MCF 10A (cell line): ENCODE results near the gene RNU2-1. TPM values are rescaled to one million over a fixed set of nuclear protein-coding genes. Genes with fewer than 3 reads are reported as not detected.

Source experiments
- BruUV-seq: library from RNA; stranded (reverse); fragments of 400-500 nt; replicated peaks from 2 replicates; lab custom pipeline; 2021; lab: Mats Ljungman, UMichigan
- CTCF ChIA-PET: fragments of 300-600 bp; sonication (Branson Sonifier 250); formaldehyde crosslinking; extraction: SDS; loops from one replicate; lab custom pipeline; 2021; ENCODE audit warnings: antibody characterized with exemption, inconsistent platforms; lab: Yijun Ruan, JAX
- POLR2A ChIA-PET: fragments of 300-600, 350-650 bp; sonication (Branson Sonifier 250); formaldehyde crosslinking; extraction: SDS; loops from one replicate; lab custom pipeline; 2020; ENCODE audit warnings: antibody characterized with exemption, inconsistent platforms; lab: Yijun Ruan, JAX
- DNase-seq: peaks from one replicate; pipeline ENCODE4 v3.0.0-alpha.2; 2018; ENCODE audit not compliant: unreplicated experiment
- H3K27ac Mint-ChIP-seq: one replicate; pipeline ENCODE4 v1.8.0; 2022; ENCODE audit warnings: mild to moderate bottlenecking, low read depth, mixed read lengths; ENCODE audit not compliant: unreplicated experiment
- H3K27me3 Mint-ChIP-seq: one replicate; pipeline ENCODE4 v1.8.0; 2022; ENCODE audit warnings: mixed read lengths; ENCODE audit not compliant: insufficient read depth, unreplicated experiment
- H3K36me3 Mint-ChIP-seq: one replicate; pipeline ENCODE4 v1.8.0; 2022; ENCODE audit warnings: mild to moderate bottlenecking, moderate library complexity, mixed read lengths; ENCODE audit not compliant: insufficient read depth, unreplicated experiment
- H3K4me1 Mint-ChIP-seq: one replicate; pipeline ENCODE4 v1.8.0; 2022; ENCODE audit warnings: mixed read lengths; ENCODE audit not compliant: insufficient read depth, unreplicated experiment
- H3K4me3 Mint-ChIP-seq: one replicate; pipeline ENCODE4 v1.8.0; 2022; ENCODE audit warnings: mild to moderate bottlenecking, moderate library complexity, mixed read lengths; ENCODE audit not compliant: unreplicated experiment
- H3K9me3 Mint-ChIP-seq: one replicate; pipeline ENCODE4 v1.8.0; 2022; ENCODE audit warnings: mixed read lengths; ENCODE audit not compliant: unreplicated experiment
- intact Hi-C: fragments of 100-400 bp; cut with micrococcal nuclease; formaldehyde crosslinking; loops from 2 replicates; pipeline ENCODE4 v1.14.1; 2022
- total RNA-seq: library from RNA; stranded (reverse); gene quantifications from 2 replicates; pipeline ENCODE4 v1.2.3, GENCODE V29; 2022
- TF ChIP-seq, protein P1 (sequence below): fragments of 200-600 bp; IDR thresholded peaks from one replicate; pipeline ENCODE4 v1.8.0; 2022; ENCODE audit warnings: antibody characterized with exemption, mild to moderate bottlenecking; ENCODE audit not compliant: unreplicated experiment

RNU2-1 gene
- total RNA-seq, 1 experiment from 2014 or later, result 4,245 TPM

DNA sequence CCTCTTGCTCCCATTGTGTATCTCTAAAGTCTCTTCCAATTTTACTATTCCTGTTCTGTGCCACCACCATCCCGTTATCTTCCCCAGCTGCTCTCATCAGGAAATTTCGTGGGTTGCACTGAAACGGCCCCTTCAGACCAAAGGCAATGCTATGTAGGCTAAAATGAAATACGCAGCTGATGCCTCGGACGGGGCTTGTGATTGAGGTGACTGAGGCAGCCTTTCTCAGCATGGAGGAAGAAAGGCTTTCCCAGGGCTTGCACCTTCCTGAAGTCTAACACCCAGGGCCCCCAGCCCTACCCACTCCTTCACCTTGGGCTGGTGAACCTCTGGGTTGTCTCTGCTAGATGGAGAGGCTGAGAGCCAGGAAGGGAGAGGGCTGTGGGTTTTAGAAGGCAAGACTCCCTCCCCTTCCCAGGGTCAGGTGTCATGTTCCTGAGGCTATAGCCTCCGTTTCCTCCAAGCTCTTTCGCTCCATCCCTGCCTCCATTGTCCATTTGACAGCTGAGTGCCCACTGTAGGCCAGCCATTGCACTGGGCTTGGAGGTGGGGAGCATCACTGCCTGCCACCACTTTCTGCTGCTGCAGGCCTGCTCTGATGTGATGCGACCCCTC, 13.2 kb downstream of the RNU2-1 start:
- no peak overlapping the region for H3K4me3 Mint-ChIP-seq
- H3K9me3 Mint-ChIP-seq, result no peaks in the 10 kb centered on the region
- CTCF ChIA-PET, result no interaction called here
- H3K36me3 Mint-ChIP-seq, result peaks cover 24% of the 10 kb centered on the region
- no TSS peak for BruUV-seq
- intact Hi-C loops, result no loop called here
- no peak overlapping the region for H3K27ac Mint-ChIP-seq
- DNase-seq, result no peak
- H3K4me1 Mint-ChIP-seq, result no peaks in the 10 kb centered on the region
- no peaks in the 10 kb centered on the region for H3K27me3 Mint-ChIP-seq
- POLR2A ChIA-PET, result interaction anchor here (0.6 to 1.1 kb wide), 2 partner anchors 95 to 139 kb away, joined by 3 read pairs; no protein-coding TSS in a partner anchor
- TF ChIP-seq, protein P1, sequence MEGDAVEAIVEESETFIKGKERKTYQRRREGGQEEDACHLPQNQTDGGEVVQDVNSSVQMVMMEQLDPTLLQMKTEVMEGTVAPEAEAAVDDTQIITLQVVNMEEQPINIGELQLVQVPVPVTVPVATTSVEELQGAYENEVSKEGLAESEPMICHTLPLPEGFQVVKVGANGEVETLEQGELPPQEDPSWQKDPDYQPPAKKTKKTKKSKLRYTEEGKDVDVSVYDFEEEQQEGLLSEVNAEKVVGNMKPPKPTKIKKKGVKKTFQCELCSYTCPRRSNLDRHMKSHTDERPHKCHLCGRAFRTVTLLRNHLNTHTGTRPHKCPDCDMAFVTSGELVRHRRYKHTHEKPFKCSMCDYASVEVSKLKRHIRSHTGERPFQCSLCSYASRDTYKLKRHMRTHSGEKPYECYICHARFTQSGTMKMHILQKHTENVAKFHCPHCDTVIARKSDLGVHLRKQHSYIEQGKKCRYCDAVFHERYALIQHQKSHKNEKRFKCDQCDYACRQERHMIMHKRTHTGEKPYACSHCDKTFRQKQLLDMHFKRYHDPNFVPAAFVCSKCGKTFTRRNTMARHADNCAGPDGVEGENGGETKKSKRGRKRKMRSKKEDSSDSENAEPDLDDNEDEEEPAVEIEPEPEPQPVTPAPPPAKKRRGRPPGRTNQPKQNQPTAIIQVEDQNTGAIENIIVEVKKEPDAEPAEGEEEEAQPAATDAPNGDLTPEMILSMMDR, result no peak

- TF ChIP-seq, protein P1, result no peak
- no TSS peak for BruUV-seq
- H3K4me3 Mint-ChIP-seq, result no peak overlapping the region
- peaks cover 30% of the 10 kb centered on the region for H3K36me3 Mint-ChIP-seq
- intact Hi-C loops, result no loop called here
- ChIA-PET POLR2A (interaction anchor here (0.7 to 1.1 kb wide), 3 partner anchors 96 to 178 kb away, joined by 3 read pairs; no protein-coding TSS in a partner anchor), CTCF (interaction anchor here (0.6 kb wide), 2 partner anchors 249 to 298 kb away, joined by 3 to 4 read pairs; no protein-coding TSS in a partner anchor)
- no peak for DNase-seq
- no peaks in the 10 kb centered on the region for H3K4me1 Mint-ChIP-seq
- H3K27ac Mint-ChIP-seq, result no peak overlapping the region
- H3K9me3 Mint-ChIP-seq, result no peaks in the 10 kb centered on the region
- no peaks in the 10 kb centered on the region for H3K27me3 Mint-ChIP-seq
Measured at GRCh38 chr17:43219746-43220380, 13.9 kb downstream of the RNU2-1 start.

GRCh38 chr17:43219001-43219400, 14.8 kb downstream of the RNU2-1 start:
- POLR2A ChIA-PET, result interaction anchor here (1.1 kb wide), 1 partner anchor 97 kb away, joined by 3 read pairs; no protein-coding TSS in a partner anchor
- no TSS peak for BruUV-seq
- no peaks in the 10 kb centered on the region for H3K27me3 Mint-ChIP-seq

DNA sequence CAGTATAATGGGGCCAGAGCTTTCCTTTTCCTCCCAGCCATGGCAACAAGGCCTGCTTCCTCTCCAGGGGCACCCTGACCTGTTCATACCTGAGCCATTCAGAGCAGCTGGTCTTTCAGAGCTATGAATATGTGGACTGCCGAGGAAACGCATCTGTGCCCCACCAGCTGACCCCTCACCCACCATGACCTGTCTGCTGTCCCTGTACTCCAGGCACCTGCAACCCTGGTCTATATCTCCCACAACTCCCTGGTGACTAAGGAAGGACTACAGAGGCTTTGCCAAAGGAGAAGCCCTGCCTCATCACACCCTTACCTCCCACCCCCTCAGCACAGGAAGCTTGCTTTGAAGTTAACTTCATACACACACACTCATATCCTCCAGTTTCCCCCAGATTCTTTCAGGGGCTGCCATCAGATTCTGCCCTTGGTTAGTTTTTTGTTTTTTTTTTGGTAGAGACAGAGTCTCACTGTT, 16.1 kb downstream of the RNU2-1 start:
- TF ChIP-seq, protein P1, result no peak
- POLR2A ChIA-PET, result no interaction called here
- intact Hi-C loops, result no loop called here
- H3K9me3 Mint-ChIP-seq, result no peaks in the 10 kb centered on the region
- BruUV-seq, result no TSS peak
- CTCF ChIA-PET, result interaction anchor here (0.7 to 1.3 kb wide), 2 partner anchors 92 to 250 kb away, joined by 3 to 8 read pairs; no protein-coding TSS in a partner anchor
- H3K27ac Mint-ChIP-seq, result no peak overlapping the region
- DNase-seq, result no peak
- peaks cover 41% of the 10 kb centered on the region for H3K36me3 Mint-ChIP-seq
- H3K4me1 Mint-ChIP-seq, result no peaks in the 10 kb centered on the region
- H3K4me3 Mint-ChIP-seq, result no peak overlapping the region
- H3K27me3 Mint-ChIP-seq, result no peaks in the 10 kb centered on the region

More at GRCh38 chr17:43219001-43219400, 14.8 kb downstream of the RNU2-1 start:
- TF ChIP-seq, protein P1, result no peak
- peaks cover 35% of the 10 kb centered on the region for H3K36me3 Mint-ChIP-seq
- intact Hi-C loops, result no loop called here
- H3K4me3 Mint-ChIP-seq, result no peak overlapping the region
- CTCF ChIA-PET, result no interaction called here
- no peaks in the 10 kb centered on the region for H3K9me3 Mint-ChIP-seq
- DNase-seq, result no peak
- no peak overlapping the region for H3K27ac Mint-ChIP-seq
- H3K4me1 Mint-ChIP-seq, result no peaks in the 10 kb centered on the region
